GM12872 (cell line): ENCODE data around the gene PPHLN1.

ENCODE experiments used
- TF ChIP-seq, protein P1 (sequence below): IDR thresholded peaks from 3 replicates; pipeline ENCODE4 v1.5.1; 2011; ENCODE audit warnings: low read depth, mild to moderate bottlenecking, low read length, moderate library complexity; ENCODE audit not compliant: insufficient read depth

The PPHLN1 gene

DNA sequence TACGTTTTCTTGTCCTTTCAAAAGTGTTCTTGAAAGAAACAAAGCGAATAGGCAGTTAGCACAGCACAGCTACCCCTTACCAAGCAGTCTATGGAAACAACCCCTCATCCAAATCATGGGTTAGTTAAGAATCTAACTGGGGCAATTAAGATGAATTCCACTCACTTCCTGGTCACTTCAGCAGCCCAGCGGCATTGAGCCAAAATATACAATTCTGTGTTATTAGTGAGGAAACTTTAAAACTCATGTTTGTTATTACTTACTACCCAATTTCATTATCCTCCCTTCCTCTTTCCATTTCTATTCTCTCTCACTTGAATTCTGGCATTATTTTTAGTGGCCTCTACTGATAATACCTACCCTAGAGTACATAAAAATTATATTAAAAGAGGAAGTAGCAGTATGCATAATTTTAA is 121.4 kb downstream of the PPHLN1 start:
- TF ChIP-seq, protein P1, sequence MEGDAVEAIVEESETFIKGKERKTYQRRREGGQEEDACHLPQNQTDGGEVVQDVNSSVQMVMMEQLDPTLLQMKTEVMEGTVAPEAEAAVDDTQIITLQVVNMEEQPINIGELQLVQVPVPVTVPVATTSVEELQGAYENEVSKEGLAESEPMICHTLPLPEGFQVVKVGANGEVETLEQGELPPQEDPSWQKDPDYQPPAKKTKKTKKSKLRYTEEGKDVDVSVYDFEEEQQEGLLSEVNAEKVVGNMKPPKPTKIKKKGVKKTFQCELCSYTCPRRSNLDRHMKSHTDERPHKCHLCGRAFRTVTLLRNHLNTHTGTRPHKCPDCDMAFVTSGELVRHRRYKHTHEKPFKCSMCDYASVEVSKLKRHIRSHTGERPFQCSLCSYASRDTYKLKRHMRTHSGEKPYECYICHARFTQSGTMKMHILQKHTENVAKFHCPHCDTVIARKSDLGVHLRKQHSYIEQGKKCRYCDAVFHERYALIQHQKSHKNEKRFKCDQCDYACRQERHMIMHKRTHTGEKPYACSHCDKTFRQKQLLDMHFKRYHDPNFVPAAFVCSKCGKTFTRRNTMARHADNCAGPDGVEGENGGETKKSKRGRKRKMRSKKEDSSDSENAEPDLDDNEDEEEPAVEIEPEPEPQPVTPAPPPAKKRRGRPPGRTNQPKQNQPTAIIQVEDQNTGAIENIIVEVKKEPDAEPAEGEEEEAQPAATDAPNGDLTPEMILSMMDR: no peak

DNA sequence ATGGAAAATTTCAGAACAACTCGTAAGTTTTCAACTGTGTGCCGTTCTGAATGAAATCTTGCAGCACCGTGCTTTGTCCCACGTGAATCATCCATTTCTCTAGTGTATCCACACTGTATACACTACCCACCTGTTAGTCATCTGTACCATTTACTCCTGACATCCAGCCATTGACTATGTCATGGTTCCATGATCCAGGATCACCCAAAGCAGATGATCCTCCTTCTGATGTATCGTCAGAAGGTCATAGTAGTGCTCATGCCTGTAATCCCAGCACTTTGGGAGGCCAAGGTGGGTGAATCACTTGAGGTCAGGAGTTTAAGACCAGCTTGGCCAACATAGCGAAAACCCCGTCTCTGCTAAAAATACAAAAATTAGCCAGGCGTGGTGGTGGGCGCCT is 122.9 kb downstream of the PPHLN1 start:
- TF ChIP-seq, protein P1: no peak

DNA sequence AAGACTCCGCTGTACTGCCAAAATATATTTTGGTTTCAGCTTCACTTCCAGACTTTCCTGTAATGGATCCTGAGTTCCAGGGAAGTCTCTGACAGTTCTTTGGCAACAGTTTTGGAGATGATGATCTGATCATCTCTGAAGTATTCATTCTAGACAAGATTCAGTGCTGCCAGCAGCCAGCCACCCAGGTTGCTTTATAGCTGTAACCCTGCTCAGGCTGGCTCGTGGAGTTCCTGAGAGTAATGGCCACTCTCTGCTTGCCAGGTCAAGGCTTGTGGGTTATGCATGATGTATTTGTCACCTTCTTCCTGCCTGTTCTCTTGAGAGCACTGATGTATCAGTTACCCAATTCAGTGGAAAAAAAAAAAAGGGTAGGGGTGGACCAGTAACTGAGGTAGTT is 124.3 kb downstream of the PPHLN1 start:
- TF ChIP-seq, protein P1: no peak

DNA sequence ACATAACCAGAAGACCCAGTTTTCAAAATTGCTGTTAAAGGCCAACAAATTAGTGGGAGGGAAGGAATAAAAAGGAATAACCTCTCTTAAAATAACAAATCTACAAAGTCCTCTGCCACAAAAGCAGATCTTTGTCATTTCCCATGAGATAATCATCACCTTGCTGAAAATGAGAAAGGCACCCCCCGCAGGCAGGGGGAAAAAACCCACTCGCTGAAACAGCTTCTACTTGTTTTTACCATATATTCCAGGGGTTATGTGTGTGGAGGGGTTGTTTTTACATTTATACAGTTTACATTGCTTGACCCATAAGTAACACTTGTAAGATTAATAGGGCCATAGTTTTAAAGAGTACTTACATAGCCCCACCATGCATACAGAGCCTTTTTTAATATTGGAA is 132.6 kb downstream of the PPHLN1 start:
- TF ChIP-seq, protein P1: no peak

DNA sequence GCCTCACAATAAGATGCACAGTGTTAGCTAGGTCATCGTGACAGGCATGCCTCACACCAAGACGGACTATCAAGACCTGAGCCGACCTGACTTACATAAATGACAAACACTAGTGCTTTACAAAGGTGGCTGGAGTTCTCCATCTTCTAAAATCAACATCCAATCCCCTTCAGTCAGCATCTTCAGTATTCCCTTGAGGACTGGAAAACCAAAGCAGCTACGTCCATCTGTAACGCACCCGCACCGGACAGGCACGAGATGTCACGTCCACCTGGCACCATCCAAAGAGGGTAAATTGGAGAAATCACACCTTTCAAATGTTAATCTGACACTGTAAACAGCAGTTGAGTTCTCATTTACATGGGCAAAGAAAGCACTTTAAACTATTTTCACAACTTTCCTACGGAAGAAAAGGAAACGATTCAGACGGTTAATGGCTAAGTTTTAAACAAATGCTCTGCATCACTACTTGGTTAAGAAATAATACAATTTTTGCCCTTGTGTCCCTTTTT is 133.4 kb downstream of the PPHLN1 start:
- TF ChIP-seq, protein P1: no peak

DNA sequence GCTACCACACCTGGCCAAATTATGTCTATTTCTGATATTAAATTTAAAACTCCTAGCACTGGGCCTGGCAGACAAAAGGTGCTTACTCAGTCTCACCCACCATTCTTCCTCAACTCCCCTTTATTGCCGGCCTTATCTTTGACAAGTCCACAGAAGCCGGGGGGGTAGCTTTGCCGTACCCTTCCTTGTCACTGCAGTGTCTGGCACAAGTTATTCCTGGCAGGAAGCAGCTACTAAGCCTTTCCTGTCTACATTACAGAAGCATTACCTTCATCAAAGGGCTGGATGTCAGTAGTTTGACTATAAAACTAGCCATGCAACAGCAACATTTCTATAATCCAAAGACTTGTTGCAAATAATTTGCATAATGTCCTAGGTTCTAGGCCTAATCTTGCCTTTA is 136.5 kb downstream of the PPHLN1 start:
- TF ChIP-seq, protein P1: no peak

DNA sequence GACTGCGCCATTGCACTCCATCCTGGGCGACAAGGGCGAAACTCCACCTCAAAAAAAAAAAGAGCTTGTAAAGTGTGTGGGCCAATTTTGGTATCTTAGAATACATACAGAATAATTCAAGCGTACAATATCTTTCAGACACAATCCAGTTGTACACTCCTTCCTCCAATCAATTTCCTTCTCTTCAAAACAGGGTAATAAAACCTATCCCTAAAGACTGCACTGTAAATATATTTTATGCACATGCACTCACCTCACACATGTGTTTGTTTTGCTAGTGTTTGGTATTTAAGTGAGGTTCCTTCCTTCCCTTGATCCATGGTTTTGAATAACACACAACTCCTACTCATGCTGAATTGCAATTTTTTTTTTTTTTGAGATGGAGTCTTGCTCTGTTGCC is 137.7 kb downstream of the PPHLN1 start:
- TF ChIP-seq, protein P1: no peak
